Mucosa of descending colon (tissue), 3 donors: ENCODE measurements around the gene KIF26A. TPM values are rescaled to one million over a fixed set of nuclear protein-coding genes. Genes with fewer than 3 reads are reported as not detected.

Experiments used
- ATAC-seq: fragments of 200-7000 bp; cut with Tn5 transposase; one replicate; pipeline ENCODE4 v1.9.1; 2020; ENCODE audit warnings: mild to moderate bottlenecking, moderate library complexity
- DNase-seq, 3 donors: peaks; one replicate each; pipeline ENCODE4 v3.0.0-alpha.2; 2020
- H3K36me3 ChIP-seq: fragments of 200-600 bp; one replicate; pipeline ENCODE4 v1.8.0; 2021; ENCODE audit warnings: low read depth, mild to moderate bottlenecking
- H3K4me1 ChIP-seq: fragments of 200-600 bp; one replicate; pipeline ENCODE4 v1.8.0; 2021; ENCODE audit warnings: low read depth, mild to moderate bottlenecking
- H3K4me3 ChIP-seq: fragments of 200-600 bp; one replicate; pipeline ENCODE4 v1.8.0; 2021; ENCODE audit warnings: mild to moderate bottlenecking
- H3K9me3 ChIP-seq: fragments of 200-600 bp; one replicate; pipeline ENCODE4 v1.8.0; 2021; ENCODE audit warnings: mild to moderate bottlenecking
- intact Hi-C, 2 donors: fragments of 100-400 bp; cut with DNase I in 1 of 2; cut with micrococcal nuclease in 1 of 2; formaldehyde crosslinking; loops; one replicate each; pipeline versions ENCODE4 v1.11.0 to v1.11.1; 2022; cut with DNase I, micrococcal nuclease
- total RNA-seq, 3 donors: library from RNA; stranded (reverse); fragmentation: NEBNext Ultra II Directional in 2 of 3; extraction: Animal tissue kit (Norgen Biotek cat#: 25700) in 2 of 3; gene quantifications; one replicate each; pipeline versions ENCODE4 v1.2.1 to v1.2.4, GENCODE V29; 2021 to 2023
- TF ChIP-seq, protein P1 (sequence below): fragments of 200-600 bp; IDR thresholded peaks from one replicate; pipeline ENCODE4 v1.8.0; 2022; ENCODE audit warnings: antibody characterized with exemption, mild to moderate bottlenecking
- donor health status: DM: no; HTN: no; CAD: no; lungs with moderate emphysema.
- donor health status: DM: no; HTN: no; CAD: no.
- donor health status: DM: no; HTN: yes; CAD: no.

Gene KIF26A
- total RNA-seq, 3 donors from 2014 or later, result 3.8 to 7.7 (median 6.5) TPM

DNA sequence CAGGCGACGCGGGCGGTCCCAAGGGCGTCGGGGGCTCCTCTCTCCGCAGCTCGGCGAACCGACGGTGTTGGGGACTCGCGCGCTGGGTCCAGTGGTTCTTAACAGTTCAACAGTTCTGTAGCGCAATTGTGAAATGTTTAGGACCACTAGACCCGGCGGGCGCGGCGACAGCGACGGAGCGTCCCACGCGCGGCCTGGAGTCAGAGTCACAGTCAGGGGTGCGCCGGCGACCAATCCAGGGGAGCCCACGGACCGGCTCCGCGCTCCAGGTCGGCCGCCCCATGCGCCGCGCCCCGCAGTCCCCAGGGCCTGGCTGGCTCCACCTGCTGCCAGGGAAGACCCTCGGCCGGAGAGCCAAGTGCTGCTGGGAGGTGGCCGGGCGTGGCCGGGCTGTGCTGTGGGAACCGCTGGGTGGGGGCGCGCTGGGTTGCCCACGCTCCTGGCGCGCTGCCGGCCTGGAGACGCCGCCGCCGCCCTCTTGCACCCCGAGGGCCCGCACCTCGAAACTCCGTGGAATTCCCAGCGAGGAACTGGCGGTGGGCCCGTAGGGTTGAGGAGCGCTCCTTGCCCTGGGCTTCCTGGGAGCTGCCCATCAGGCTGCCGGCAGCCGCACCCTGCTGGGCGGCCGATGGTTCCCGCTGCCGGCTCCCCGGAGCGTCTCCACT, 20.9 kb upstream of the KIF26A start:
- TF ChIP-seq, protein P1, sequence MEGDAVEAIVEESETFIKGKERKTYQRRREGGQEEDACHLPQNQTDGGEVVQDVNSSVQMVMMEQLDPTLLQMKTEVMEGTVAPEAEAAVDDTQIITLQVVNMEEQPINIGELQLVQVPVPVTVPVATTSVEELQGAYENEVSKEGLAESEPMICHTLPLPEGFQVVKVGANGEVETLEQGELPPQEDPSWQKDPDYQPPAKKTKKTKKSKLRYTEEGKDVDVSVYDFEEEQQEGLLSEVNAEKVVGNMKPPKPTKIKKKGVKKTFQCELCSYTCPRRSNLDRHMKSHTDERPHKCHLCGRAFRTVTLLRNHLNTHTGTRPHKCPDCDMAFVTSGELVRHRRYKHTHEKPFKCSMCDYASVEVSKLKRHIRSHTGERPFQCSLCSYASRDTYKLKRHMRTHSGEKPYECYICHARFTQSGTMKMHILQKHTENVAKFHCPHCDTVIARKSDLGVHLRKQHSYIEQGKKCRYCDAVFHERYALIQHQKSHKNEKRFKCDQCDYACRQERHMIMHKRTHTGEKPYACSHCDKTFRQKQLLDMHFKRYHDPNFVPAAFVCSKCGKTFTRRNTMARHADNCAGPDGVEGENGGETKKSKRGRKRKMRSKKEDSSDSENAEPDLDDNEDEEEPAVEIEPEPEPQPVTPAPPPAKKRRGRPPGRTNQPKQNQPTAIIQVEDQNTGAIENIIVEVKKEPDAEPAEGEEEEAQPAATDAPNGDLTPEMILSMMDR, result no peak
- Histone ChIP-seq H3K4me3 (no peak overlapping the region), H3K36me3 (no peaks in the 10 kb centered on the region), H3K4me1 (no peaks in the 10 kb centered on the region), H3K9me3 (no peaks in the 10 kb centered on the region)
- ATAC-seq, result peak; percentile 51
- peak in 2 of 3 donors; percentile 59 to 65 for DNase-seq
- intact Hi-C loops, result no loop called here

DNA sequence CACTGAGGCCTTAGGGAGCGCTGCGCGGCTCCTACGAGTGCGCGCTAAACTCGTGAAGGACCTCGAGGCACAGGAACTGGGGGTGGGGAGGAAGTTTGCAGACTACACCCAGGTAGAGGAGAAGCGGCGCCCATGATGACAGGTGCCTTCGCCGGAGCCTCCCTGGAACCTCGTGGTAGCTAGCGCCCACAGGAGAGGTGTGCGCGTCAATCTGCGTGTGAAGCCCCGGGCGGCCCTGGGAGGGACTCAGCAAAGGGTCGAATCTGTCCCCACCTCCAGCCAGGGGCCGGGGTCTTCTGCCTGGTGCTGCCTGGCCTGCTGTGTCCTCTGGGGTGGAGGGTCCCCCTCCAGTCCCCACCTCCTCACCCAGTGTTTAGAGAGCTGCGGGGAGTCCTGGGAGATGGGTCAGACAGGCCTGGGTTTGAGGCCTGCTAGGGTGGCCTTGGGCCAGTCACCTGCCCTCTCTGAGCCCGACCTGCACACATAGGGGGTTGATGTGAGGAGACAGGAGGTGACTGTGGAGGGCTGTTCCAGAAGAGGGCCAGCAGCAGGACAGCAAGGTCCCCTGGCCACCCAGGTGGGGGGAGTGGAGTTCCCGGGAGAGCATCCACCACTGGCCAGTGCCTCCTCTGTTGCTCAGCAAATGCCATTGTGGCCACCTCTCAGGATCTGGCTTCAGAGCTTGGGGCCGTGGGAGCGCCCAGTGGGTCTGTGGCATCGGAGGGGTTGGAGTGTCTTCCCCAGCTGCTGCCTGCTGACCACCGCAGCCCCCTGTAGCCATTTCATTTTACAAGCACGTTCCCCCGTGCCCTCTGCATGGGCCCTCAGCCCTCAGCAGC, 20.2 kb upstream of the KIF26A start:
- Histone ChIP-seq H3K36me3 (no peaks in the 10 kb centered on the region), H3K9me3 (no peaks in the 10 kb centered on the region), H3K4me3 (no peak overlapping the region), H3K4me1 (no peaks in the 10 kb centered on the region)
- TF ChIP-seq, protein P1, result no peak
- intact Hi-C loops, result no loop called here
- DNase-seq, result peak in 2 of 3 donors; percentile 31 to 38
- ATAC-seq, result no peak

DNA sequence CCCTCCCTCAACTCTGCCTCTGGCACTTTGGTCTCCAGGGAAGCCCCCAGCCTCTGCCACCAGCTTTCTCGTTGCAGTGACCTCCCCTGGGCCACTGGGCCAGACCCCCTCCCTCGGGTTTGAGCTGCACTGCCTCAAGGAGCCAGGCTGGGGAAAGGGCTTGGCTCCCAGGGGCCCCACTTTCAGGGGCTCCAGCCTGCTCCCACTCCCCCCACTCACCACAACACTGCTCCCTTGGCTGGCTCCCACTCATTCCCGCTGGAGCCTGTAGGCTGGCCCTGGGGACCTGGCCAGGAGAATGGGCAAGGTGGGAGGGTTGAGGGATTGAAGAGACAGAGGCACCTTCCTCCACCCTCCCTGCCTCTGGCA, 19.3 kb upstream of the KIF26A start:
- DNase-seq (peak in 1 of 3 donors; percentile 18), ATAC-seq (no peak)
- Histone ChIP-seq H3K9me3 (no peaks in the 10 kb centered on the region), H3K4me3 (no peak overlapping the region), H3K36me3 (no peaks in the 10 kb centered on the region), H3K4me1 (no peaks in the 10 kb centered on the region)
- intact Hi-C loops, result no loop called here
- TF ChIP-seq, protein P1, result no peak

DNA sequence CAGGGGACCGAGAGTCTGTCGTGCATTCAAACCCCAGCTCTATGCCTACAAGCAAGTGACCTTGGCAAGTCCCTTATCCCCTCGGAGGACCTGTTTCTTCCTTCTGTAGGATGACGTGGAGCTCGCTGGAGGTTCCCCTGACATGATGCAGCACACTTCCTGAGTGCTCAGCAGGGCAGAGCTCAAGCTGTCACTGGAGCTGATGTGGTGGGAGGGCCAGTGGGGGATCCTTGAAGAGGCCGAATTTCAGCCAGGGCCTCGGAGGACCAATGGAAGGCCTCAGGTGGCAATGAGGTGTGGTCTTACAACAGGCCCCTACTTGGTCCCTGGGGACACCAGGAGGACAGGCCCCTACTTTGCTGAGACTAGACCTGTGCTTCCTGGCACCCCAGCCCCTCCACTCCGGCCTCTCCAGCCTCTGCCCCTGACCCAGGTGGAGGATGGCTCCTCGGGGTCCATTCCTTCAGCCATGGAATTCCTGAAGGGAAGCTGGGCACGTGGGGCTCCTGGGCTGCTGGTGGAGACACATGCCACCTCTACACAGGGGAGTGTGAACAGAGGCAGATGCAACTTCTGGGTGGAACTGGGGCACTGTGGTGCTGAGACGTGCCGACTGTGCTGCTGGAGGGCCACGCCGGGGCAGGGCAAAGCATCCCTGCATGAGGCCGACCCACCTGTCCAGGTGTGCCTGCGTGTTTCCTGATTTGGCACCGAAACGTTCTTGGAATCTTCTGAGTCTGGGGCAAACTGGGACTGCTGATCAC, 18.7 kb upstream of the KIF26A start:
- TF ChIP-seq, protein P1, result no peak
- intact Hi-C loops, result no loop called here
- ATAC-seq (no peak), DNase-seq (peak in 1 of 3 donors; percentile 21)
- Histone ChIP-seq H3K4me3 (no peak overlapping the region), H3K36me3 (no peaks in the 10 kb centered on the region), H3K4me1 (no peaks in the 10 kb centered on the region), H3K9me3 (no peaks in the 10 kb centered on the region)

DNA sequence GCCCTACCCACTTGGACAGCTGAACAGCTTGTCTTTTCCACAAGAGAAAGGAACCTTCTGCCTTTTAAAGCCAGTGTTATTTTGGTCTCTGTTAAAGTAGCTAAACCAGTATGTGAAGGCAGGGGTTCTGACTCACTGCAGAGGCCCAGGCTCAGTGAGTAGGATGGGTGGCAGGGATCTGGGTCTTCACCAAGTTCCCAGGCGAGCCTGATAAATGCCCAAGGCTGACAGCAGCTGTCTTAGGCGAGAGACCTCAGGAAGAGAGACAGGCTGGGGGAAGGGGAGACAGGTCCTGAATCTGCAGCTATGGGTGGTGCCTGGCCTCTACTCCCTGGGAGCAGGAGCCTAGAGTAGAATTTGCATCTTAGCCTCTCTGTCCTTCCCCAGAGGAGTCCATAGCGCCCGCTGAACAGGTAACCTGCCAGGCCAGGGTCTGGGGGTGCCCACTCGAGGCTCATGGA, 18.1 kb upstream of the KIF26A start:
- H3K36me3 ChIP-seq, result no peaks in the 10 kb centered on the region
- no peaks in the 10 kb centered on the region for H3K4me1 ChIP-seq
- intact Hi-C loops, result no loop called here
- H3K9me3 ChIP-seq, result no peaks in the 10 kb centered on the region
- TF ChIP-seq, protein P1, result no peak
- DNase-seq (peak in 1 of 3 donors; percentile 7), ATAC-seq (no peak)
- no peak overlapping the region for H3K4me3 ChIP-seq
